H1 (cell line): ENCODE measurements around the gene TAF1B. TPM values are rescaled to one million over a fixed set of nuclear protein-coding genes. Genes with fewer than 3 reads are reported as not detected.

Source experiments
- CTCF ChIA-PET: fragments of 300-600 bp; sonication (Branson Sonifier 250); formaldehyde crosslinking; loops from one replicate; lab custom pipeline; 2021; ENCODE audit not compliant: partially characterized antibody; lab: Charles Lee
- POLR2A ChIA-PET: fragments of 300-600 bp; sonication (Branson Sonifier 250); formaldehyde crosslinking; loops from one replicate; lab custom pipeline; 2021; ENCODE audit warnings: inconsistent platforms; ENCODE audit not compliant: partially characterized antibody; lab: Charles Lee
- DNase-seq, 2 experiments: peaks; one replicate each; pipeline versions ENCODE4 v3.0.0 to v3.0.0-alpha.2; 2010 to 2022; ENCODE audit warnings: low spot score in 2 of 2, low read depth in 1 of 2, mixed read lengths in 1 of 2
- FAIRE-seq: peaks from 2 replicates; lab custom pipeline; 2011; peaks lifted over from hg19 to GRCh38; lab: Jason Lieb, UNC
- H2AFZ ChIP-seq: 2 replicates; pipeline ENCODE4 v1.8.1; 2012; ENCODE audit warnings: low read length, inconsistent platforms
- H2AK5ac ChIP-seq: 2 replicates; pipeline ENCODE4 v1.6.1; 2013; ENCODE audit warnings: low read depth, low read length
- H2BK120ac ChIP-seq: replicated peaks from 2 replicates; pipeline ENCODE3; 2013; ENCODE audit warnings: low read depth, low read length, inconsistent platforms
- H2BK12ac ChIP-seq: 2 replicates; pipeline ENCODE4 v1.6.1; 2013; ENCODE audit warnings: low read depth, low read length
- H2BK15ac ChIP-seq: 2 replicates; pipeline ENCODE4 v1.6.1; 2013; ENCODE audit warnings: low read length
- H2BK20ac ChIP-seq: 2 replicates; pipeline ENCODE4 v1.6.1; 2013; ENCODE audit warnings: low read length
- H2BK5ac ChIP-seq: 2 replicates; pipeline ENCODE4 v1.6.1; 2013; ENCODE audit warnings: low read depth, low read length
- H3K14ac ChIP-seq: 2 replicates; pipeline ENCODE4 v1.6.1; 2013; ENCODE audit warnings: inconsistent platforms; ENCODE audit not compliant: insufficient read length
- H3K18ac ChIP-seq: 2 replicates; pipeline ENCODE4 v1.6.1; 2013; ENCODE audit warnings: low read length; ENCODE audit errors: extremely low read depth
- H3K23ac ChIP-seq: 2 replicates; pipeline ENCODE4 v1.6.1; 2013; ENCODE audit warnings: inconsistent platforms; ENCODE audit not compliant: insufficient read length
- H3K23me2 ChIP-seq: 2 replicates; pipeline ENCODE4 v1.6.1; 2013; ENCODE audit warnings: low read depth, low read length
- H3K27ac ChIP-seq: 2 replicates; pipeline ENCODE4 v1.6.1; 2011; ENCODE audit warnings: low read depth, low read length, inconsistent platforms
- H3K27me3 ChIP-seq, 4 experiments: replicated peaks in 1 of 4; 1 replicate in 1 of 4; 2 replicates in 3 of 4; pipeline versions ENCODE4 v1.6.1 to v1.8.1; 2011 to 2013; ENCODE audit warnings: low read length in 3 of 4, mild to moderate bottlenecking in 3 of 4, inconsistent platforms in 2 of 4, mixed read lengths in 2 of 4, moderate library complexity in 1 of 4; ENCODE audit not compliant: control insufficient read depth in 3 of 4, insufficient read depth in 3 of 4; ENCODE audit errors: extremely low read depth in 1 of 4
- H3K36me3 ChIP-seq, 4 experiments: 2 replicates each; pipeline versions ENCODE4 v1.6.1 to v1.8.1; 2011 to 2013; ENCODE audit warnings: mild to moderate bottlenecking in 4 of 4, low read length in 3 of 4, moderate library complexity in 2 of 4, control low read depth in 1 of 4, inconsistent platforms in 1 of 4; ENCODE audit not compliant: insufficient read depth in 4 of 4, control insufficient read depth in 2 of 4
- H3K4ac ChIP-seq: replicated peaks from 2 replicates; pipeline ENCODE3; 2013; ENCODE audit warnings: low read length, low read depth, mixed read lengths, inconsistent platforms; ENCODE audit not compliant: insufficient read length
- H3K4me1 ChIP-seq, 4 experiments: replicated peaks in 1 of 4; 1 replicate in 1 of 4; 2 replicates in 3 of 4; pipeline versions ENCODE4 v1.6.1 to v1.8.1; 2011 to 2013; ENCODE audit warnings: low read length in 3 of 4, inconsistent platforms in 2 of 4, mixed read lengths in 1 of 4; ENCODE audit not compliant: insufficient read depth in 4 of 4, control insufficient read depth in 3 of 4
- H3K4me2 ChIP-seq, 2 experiments: 2 replicates each; pipeline versions ENCODE4 v1.6.1 to v1.8.1; 2011 to 2013; ENCODE audit warnings: low read depth in 2 of 2, low read length in 2 of 2, control low read depth in 1 of 2, inconsistent platforms in 1 of 2, mild to moderate bottlenecking in 1 of 2; ENCODE audit not compliant: insufficient read depth in 1 of 2
- H3K4me3 ChIP-seq, 4 experiments: fragments of 200-600, 300-600 bp in 1 of 4; sonication (generic), shearing (Covaris generic), sonication (Bioruptor Twin) in 1 of 4; 2 replicates each; pipeline versions ENCODE4 v1.5.1 to v1.8.1; 2011 to 2016; ENCODE audit warnings: low read length in 4 of 4, low read depth in 3 of 4, control low read depth in 2 of 4, inconsistent platforms in 2 of 4, mild to moderate bottlenecking in 2 of 4, mixed read lengths in 1 of 4, moderate library complexity in 1 of 4; ENCODE audit not compliant: insufficient read depth in 2 of 4; ENCODE audit errors: extremely low read depth in 1 of 4
- H3K56ac ChIP-seq: replicated peaks from 2 replicates; pipeline ENCODE3; 2013; ENCODE audit warnings: low read depth, mild to moderate bottlenecking, mixed read lengths, low read length, inconsistent platforms; ENCODE audit not compliant: insufficient read length
- H3K79me1 ChIP-seq: 2 replicates; pipeline ENCODE4 v1.6.1; 2013; ENCODE audit warnings: low read depth, low read length, control low read depth
- H3K79me2 ChIP-seq, 2 experiments: 2 replicates each; pipeline versions ENCODE4 v1.6.1 to v1.8.1; 2012 to 2013; ENCODE audit warnings: low read length in 2 of 2, mild to moderate bottlenecking in 2 of 2, inconsistent platforms in 1 of 2; ENCODE audit not compliant: insufficient read depth in 2 of 2, control insufficient read depth in 1 of 2
- H3K9ac ChIP-seq, 4 experiments: replicated peaks in 1 of 4; 1 replicate in 1 of 4; 2 replicates in 3 of 4; pipeline versions ENCODE4 v1.6.1 to v1.8.1; 2011 to 2013; ENCODE audit warnings: low read depth in 3 of 4, low read length in 3 of 4, control low read depth in 2 of 4, mild to moderate bottlenecking in 2 of 4, moderate library complexity in 2 of 4, inconsistent platforms in 1 of 4; ENCODE audit errors: extremely low read depth in 1 of 4
- H3K9me3 ChIP-seq, 2 experiments: 2 replicates each; pipeline versions ENCODE4 v1.6.1 to v1.8.1; 2012 to 2013; ENCODE audit warnings: mild to moderate bottlenecking in 2 of 2, moderate library complexity in 2 of 2, control low read depth in 1 of 2, inconsistent platforms in 1 of 2, low read depth in 1 of 2, low read length in 1 of 2, mixed read lengths in 1 of 2; ENCODE audit not compliant: insufficient read depth in 2 of 2
- H4K20me1 ChIP-seq, 2 experiments: replicated peaks in 1 of 2; 2 replicates each; pipeline versions ENCODE3 to v1.8.1; 2011 to 2013; ENCODE audit warnings: inconsistent platforms in 2 of 2, low read length in 2 of 2, mild to moderate bottlenecking in 1 of 2; ENCODE audit not compliant: insufficient read depth in 2 of 2, control insufficient read depth in 1 of 2
- H4K5ac ChIP-seq: 2 replicates; pipeline ENCODE4 v1.6.1; 2013; ENCODE audit warnings: low read length, low read depth, mixed read lengths, inconsistent platforms; ENCODE audit not compliant: insufficient read length
- H4K8ac ChIP-seq: 2 replicates; pipeline ENCODE4 v1.8.0; 2013; ENCODE audit warnings: mild to moderate bottlenecking, moderate library complexity, low read length, inconsistent platforms; ENCODE audit not compliant: insufficient read depth; ENCODE audit errors: extremely low read depth
- H4K91ac ChIP-seq: replicated peaks from 2 replicates; pipeline ENCODE3; 2013; ENCODE audit warnings: low read length, mixed read lengths, inconsistent platforms; ENCODE audit not compliant: insufficient read length
- CHD2 ChIP-seq: IDR thresholded peaks from 2 replicates; pipeline ENCODE4 v1.6.1; 2012; ENCODE audit warnings: low read length, improper control_type of control experiment
- EZH2 ChIP-seq: fragments of 200-600 bp; sonication (generic); IDR thresholded peaks from 2 replicates; pipeline ENCODE4 v1.7.1; 2012; ENCODE audit warnings: low read depth, mild to moderate bottlenecking, moderate library complexity, low read length, inconsistent platforms; ENCODE audit not compliant: severe bottlenecking
- WGBS, 2 experiments: shearing (Covaris generic) in 1 of 2; methylation state at CpG; one replicate each; pipeline versions ENCODE4 v1.1.6 to v1.1.7; 2013 to 2015; ENCODE audit warnings: low lambda C conversion rate in 2 of 2, mixed read lengths in 2 of 2, inconsistent platforms in 1 of 2, low coverage in 1 of 2, missing lambda C conversion rate in 1 of 2; ENCODE audit not compliant: insufficient replicate concordance in 2 of 2, insufficient coverage in 1 of 2, insufficient read length in 1 of 2; ENCODE audit errors: extremely low coverage in 1 of 2, missing lambda C conversion rate in 1 of 2; 5-methylcytosine and 5-hydroxymethylcytosine counted together
- polyA plus RNA-seq, 7 experiments: library from polyadenylated mRNA; depleted of rRNA in 3 of 7; stranded (reverse) in 5 of 7; unstranded in 2 of 7; fragments of >200 nt in 5 of 7; fragments of 200-250 nt in 2 of 7; gene quantifications; 1 replicate in 5 of 7; 2 replicates in 1 of 7; 4 replicates in 1 of 7; pipeline versions ENCODE4 v1.2.1 to v1.2.3, GENCODE V29; 2011 to 2013; ENCODE audit warnings: missing spikeins in 2 of 7, mixed read lengths in 2 of 7
- total RNA-seq: library from RNA; stranded (reverse); fragmentation: NEBNext Ultra II Directional; extraction: Animal tissue kit (Norgen Biotek cat#: 25700); gene quantifications from 2 replicates; pipeline ENCODE4 v1.2.1, GENCODE V29; 2021

TAF1B gene
- total and polyA plus RNA-seq, 2 of the 8 experiments (the other 6 are each of a cell fraction or from before 2014, with no cell fraction given): 6.6 to 25.2 TPM

GRCh38 chr2:9844576-9844975 lies 1.3 kb downstream of the TAF1B start:
- H4K8ac ChIP-seq: no peak overlapping the region
- H3K23ac ChIP-seq: no peak overlapping the region
- no peak overlapping the region for H3K14ac ChIP-seq
- H3K4ac ChIP-seq: no peak overlapping the region
- DNase-seq (no peak), FAIRE-seq (no peak)
- peak overlapping the region in 3 of 4 experiments; percentile 70 to 80 (median 72); a peak in 5 of 8 replicates for H3K4me3 ChIP-seq
- H4K91ac ChIP-seq: no peak overlapping the region
- H3K23me2 ChIP-seq: peaks cover 6% of the 10 kb centered on the region; the same call in 1 of the 2 replicates
- H3K4me2 ChIP-seq: peak overlapping the region; percentile 67 to 86
- H2BK120ac ChIP-seq: no peak overlapping the region
- no peak overlapping the region for H3K18ac ChIP-seq
- no peak overlapping the region for H2BK20ac ChIP-seq
- H2BK5ac ChIP-seq: no peak overlapping the region
- no peak overlapping the region for H3K27ac ChIP-seq
- no peak overlapping the region for H2BK12ac ChIP-seq
- no peaks in the 10 kb centered on the region for H3K27me3 ChIP-seq
- no peak overlapping the region for H3K56ac ChIP-seq
- H4K5ac ChIP-seq: no peak overlapping the region
- H4K20me1 ChIP-seq: peaks cover 0 to 3% of the 10 kb centered on the region in 2 experiments
- no peak overlapping the region for H2BK15ac ChIP-seq
- no peak overlapping the region for H2AFZ ChIP-seq
- 93% methylated on average over 5 of the region's 5 CpGs; no CpG with 5 or more reads in 1 of the 2 experiments for WGBS, 2 experiments
- H3K79me1 ChIP-seq: no peaks in the 10 kb centered on the region; the same call in 1 of the 2 replicates
- ChIA-PET POLR2A (interaction anchor here (1.0 to 2.8 kb wide), 6 partner anchors 8 to 126 kb away, joined by 3 to 13 read pairs (median 4); no protein-coding TSS in a partner anchor), CTCF (interaction anchor here (0.6 to 2.5 kb wide), 10 partner anchors 8 to 966 kb away, joined by 3 to 15 read pairs (median 6); no protein-coding TSS in a partner anchor)
- H2AK5ac ChIP-seq: no peak overlapping the region
- peaks cover 0 to 4% (median 0%) of the 10 kb centered on the region in 4 experiments; a peak in 3 of 7 replicates for H3K4me1 ChIP-seq
- no peaks in the 10 kb centered on the region for H3K9me3 ChIP-seq
- H3K36me3 ChIP-seq: peaks cover 14 to 25% (median 18%) of the 10 kb centered on the region in 4 experiments
- peaks cover 0 to 30% of the 10 kb centered on the region in 2 experiments; a peak in 2 of 4 replicates for H3K79me2 ChIP-seq
- peak overlapping the region in 1 of 4 experiments; percentile 15; a peak in 1 of 7 replicates for H3K9ac ChIP-seq
- TF ChIP-seq EZH2 (no peak), CHD2 (no peak)
